ENCODE measurements around the gene PAX8.

- TF ChIP-seq CTCF (conservative IDR thresholded peaks at IDR 0.05; ENCODE audit: low read depth, low read length) (no peak), EZH2 (IDR thresholded peaks at IDR 0.05; ENCODE audit: low read length, unreplicated experiment) (no peak)
Observed at GRCh38 chr2:113258471-113259147, 20.1 kb downstream of the PAX8 start.
